Breast epithelium (tissue), 3 donors: ENCODE data around the gene TSR1.

ENCODE experiments used
- CTCF ChIP-seq, 3 donors: fragments of 450-650 bp; IDR thresholded peaks; one replicate each; pipeline ENCODE4 v1.5.1; 2016 to 2017; ENCODE audit warnings: antibody characterized with exemption in 3 of 3, mild to moderate bottlenecking in 3 of 3, moderate library complexity in 3 of 3
- POLR2A ChIP-seq: fragments of 450-650 bp; IDR thresholded peaks from one replicate; pipeline ENCODE4 v1.6.1; 2016; ENCODE audit warnings: antibody characterized with exemption, mild to moderate bottlenecking, moderate library complexity

- TF ChIP-seq CTCF (IDR thresholded peaks at IDR 0.05) = no peak
- TF ChIP-seq POLR2A = no peak
These were observed 47.4 kb upstream of the TSR1 start for GRCh38 chr17:2383628-2384167.
